Coronary artery (tissue), 2 donors: ENCODE results near the gene UAP1.

Experiments used
- DNase-seq: peaks from one replicate; pipeline ENCODE4 v3.0.0-alpha.2; 2017; ENCODE audit warnings: low spot score
- H3K27ac ChIP-seq, 2 donors: fragments of 200-600 bp; sonication (generic); one replicate each; pipeline ENCODE4 v1.5.1; 2016 to 2019
- H3K4me3 ChIP-seq: fragments of 200-600 bp; sonication (generic); 2 replicates; pipeline ENCODE4 v1.5.1; 2016; ENCODE audit warnings: mild to moderate bottlenecking, moderate library complexity
- CTCF ChIP-seq: fragments of 200-600 bp; sonication (generic); IDR thresholded peaks from one replicate; pipeline ENCODE4 v1.5.1; 2019; ENCODE audit warnings: antibody characterized with exemption

The UAP1 gene

GRCh38 chr1:162561616-162562469 is at the start of gene UAP1:
TSS of gene UAP1 (plus strand) at chr1:162561722. CDS start at chr1:162566069, 4,347 bp downstream.
- H3K4me3 ChIP-seq, result peak within 1 kb of the TSS; percentile 100
- no peak for TF ChIP-seq CTCF
- DNase-seq, result peak; percentile 82
- peak within 1 kb of the TSS; percentile 97 to 98 for H3K27ac ChIP-seq

DNA sequence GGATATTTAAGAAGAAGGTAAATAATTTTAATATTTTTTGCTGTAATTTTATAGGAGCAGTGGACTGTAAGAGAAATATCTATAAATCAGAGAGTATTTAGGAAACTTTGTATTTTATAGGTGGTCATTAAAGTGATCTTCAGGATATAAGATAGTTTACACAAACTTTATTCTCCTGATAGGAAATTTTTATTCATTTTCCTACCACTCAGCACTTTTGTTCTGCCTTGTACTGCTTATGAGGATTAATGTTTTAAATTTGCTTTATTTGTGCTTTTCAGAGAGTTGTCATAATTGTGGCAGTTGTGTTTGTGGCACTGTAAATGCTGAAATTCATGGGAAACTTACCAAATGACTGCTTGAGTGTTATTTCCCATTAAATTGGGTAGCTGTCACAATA is 34.2 kb upstream of the UAP1 start:
- TF ChIP-seq CTCF, result no peak
- no peak overlapping the region for H3K4me3 ChIP-seq
- DNase-seq, result no peak
- no peak overlapping the region for H3K27ac ChIP-seq

DNA sequence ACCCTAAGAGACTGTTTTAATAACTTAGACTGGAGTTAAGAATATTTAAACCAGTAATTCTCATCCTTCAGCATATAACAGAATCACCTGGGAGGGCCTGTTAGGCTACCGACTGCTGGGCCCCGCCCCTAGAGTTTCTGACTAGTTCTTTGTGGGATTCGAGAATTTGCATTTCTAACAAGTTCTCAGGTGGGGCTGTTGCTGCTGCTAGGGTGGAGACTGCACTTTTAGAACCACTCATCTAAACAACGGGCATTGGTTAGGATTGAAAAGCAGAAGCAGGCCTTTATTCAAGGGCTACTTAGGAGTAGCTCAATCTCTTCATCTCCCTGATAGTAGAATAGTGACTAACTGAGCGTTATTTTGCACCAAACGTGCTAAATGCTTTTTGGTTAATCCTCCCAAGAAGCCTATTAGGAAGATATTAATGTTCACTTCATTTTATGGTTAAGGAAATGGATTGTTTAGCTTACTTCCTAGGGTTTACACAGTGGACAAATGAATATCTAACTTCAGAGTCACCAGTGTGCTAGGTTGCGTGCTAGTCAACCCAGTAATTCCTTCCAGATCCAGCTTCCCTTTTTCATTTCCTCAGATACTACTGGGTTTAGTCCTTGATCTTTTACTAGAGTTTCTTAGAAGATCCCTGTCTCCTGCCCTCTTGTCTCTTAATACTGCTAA is 31.1 kb upstream of the UAP1 start:
- no peak for DNase-seq
- TF ChIP-seq CTCF, result no peak
- no peak overlapping the region for H3K27ac ChIP-seq
- no peak overlapping the region for H3K4me3 ChIP-seq

DNA sequence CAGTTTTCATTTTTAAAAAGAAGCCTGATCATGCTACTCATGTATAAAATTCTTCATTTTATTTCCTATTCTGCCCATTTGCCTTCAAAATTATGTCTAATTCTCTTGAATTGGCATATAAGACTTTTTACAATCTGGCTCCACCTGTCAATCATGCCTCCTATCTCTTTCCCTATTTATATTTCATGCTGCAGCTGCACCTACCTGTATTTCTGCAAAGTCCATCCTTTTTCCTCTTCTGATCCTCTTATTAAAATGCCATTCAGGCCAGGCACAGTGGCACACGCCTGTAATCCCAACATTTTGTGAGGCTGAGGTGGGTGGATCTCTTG is 30.6 kb upstream of the UAP1 start:
- no peak overlapping the region for H3K27ac ChIP-seq
- H3K4me3 ChIP-seq, result no peak overlapping the region
- no peak for DNase-seq
- TF ChIP-seq CTCF, result no peak

- no peak for DNase-seq
- no peak overlapping the region for H3K27ac ChIP-seq
- TF ChIP-seq CTCF, result no peak
- H3K4me3 ChIP-seq, result no peak overlapping the region
Observed at GRCh38 chr1:162535501-162535900, 26.0 kb upstream of the UAP1 start.

GRCh38 chr1:162536511-162536910 is 25.0 kb upstream of the UAP1 start:
- TF ChIP-seq CTCF, result no peak
- DNase-seq, result no peak
- Histone ChIP-seq H3K27ac (no peak overlapping the region), H3K4me3 (no peak overlapping the region)

GRCh38 chr1:162537216-162537615 is 24.3 kb upstream of the UAP1 start:
- DNase-seq, result no peak
- no peak overlapping the region for H3K4me3 ChIP-seq
- TF ChIP-seq CTCF, result no peak
- no peak overlapping the region for H3K27ac ChIP-seq
